SK-N-SH treated with all-trans-retinoic acid at 6 μM for 48 hours (cell line): ENCODE measurements around the gene ARHGAP45.

ENCODE experiments used
- ISL1 ChIP-seq: fragments of 250-450 bp; sonication (Bioruptor Pico); IDR thresholded peaks from 2 replicates; pipeline ENCODE4 v2.1.2; 2022; ENCODE audit warnings: mild to moderate bottlenecking, moderate library complexity
- ZFP3 ChIP-seq: fragments of 250-450 bp; sonication (Bioruptor Pico); IDR thresholded peaks from 2 replicates; pipeline ENCODE4 v1.5.0; 2020; ENCODE audit warnings: mild to moderate bottlenecking, moderate library complexity
- TF ChIP-seq, protein P1 (sequence below): fragments of 250-450 bp; sonication (Bioruptor Pico); IDR thresholded peaks from 2 replicates; pipeline ENCODE4 v1.8.0; 2020; ENCODE audit warnings: mild to moderate bottlenecking, moderate library complexity, borderline replicate concordance
- TF ChIP-seq, protein P2 (sequence below): fragments of 250-450 bp; sonication (Bioruptor Pico); IDR thresholded peaks from 2 replicates; pipeline ENCODE4 v1.5.1; 2021; ENCODE audit warnings: mild to moderate bottlenecking, moderate library complexity
- TF ChIP-seq, protein P3 (sequence below): fragments of 250-450 bp; sonication (Bioruptor Pico); IDR thresholded peaks from 2 replicates; pipeline ENCODE4 v1.8.0; 2021; ENCODE audit warnings: low read depth, mild to moderate bottlenecking, moderate library complexity, borderline replicate concordance

DNA sequence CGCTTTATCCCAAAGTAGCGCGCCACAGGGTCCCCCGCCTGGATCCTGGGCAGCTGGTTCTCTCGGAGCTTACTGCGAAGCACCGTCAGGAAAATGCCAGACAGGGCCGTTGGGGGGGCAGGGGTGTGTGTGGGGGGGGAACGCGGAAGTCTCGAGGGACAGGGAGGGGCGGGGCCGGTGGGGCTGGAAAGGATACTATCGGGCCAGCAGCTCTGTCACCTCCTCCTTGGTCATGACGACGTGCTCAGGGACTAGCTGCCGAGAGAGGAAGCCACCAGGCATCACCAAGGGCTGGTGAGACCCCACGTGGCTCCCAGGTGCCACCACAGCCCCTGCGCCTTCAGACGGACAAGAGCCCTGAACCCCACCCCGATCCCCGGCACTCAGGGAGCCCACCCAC, 22.9 kb downstream of the ARHGAP45 start:
- TF ChIP-seq, protein P1, sequence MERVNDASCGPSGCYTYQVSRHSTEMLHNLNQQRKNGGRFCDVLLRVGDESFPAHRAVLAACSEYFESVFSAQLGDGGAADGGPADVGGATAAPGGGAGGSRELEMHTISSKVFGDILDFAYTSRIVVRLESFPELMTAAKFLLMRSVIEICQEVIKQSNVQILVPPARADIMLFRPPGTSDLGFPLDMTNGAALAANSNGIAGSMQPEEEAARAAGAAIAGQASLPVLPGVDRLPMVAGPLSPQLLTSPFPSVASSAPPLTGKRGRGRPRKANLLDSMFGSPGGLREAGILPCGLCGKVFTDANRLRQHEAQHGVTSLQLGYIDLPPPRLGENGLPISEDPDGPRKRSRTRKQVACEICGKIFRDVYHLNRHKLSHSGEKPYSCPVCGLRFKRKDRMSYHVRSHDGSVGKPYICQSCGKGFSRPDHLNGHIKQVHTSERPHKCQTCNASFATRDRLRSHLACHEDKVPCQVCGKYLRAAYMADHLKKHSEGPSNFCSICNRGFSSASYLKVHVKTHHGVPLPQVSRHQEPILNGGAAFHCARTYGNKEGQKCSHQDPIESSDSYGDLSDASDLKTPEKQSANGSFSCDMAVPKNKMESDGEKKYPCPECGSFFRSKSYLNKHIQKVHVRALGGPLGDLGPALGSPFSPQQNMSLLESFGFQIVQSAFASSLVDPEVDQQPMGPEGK = no peak
- TF ChIP-seq, protein P2, sequence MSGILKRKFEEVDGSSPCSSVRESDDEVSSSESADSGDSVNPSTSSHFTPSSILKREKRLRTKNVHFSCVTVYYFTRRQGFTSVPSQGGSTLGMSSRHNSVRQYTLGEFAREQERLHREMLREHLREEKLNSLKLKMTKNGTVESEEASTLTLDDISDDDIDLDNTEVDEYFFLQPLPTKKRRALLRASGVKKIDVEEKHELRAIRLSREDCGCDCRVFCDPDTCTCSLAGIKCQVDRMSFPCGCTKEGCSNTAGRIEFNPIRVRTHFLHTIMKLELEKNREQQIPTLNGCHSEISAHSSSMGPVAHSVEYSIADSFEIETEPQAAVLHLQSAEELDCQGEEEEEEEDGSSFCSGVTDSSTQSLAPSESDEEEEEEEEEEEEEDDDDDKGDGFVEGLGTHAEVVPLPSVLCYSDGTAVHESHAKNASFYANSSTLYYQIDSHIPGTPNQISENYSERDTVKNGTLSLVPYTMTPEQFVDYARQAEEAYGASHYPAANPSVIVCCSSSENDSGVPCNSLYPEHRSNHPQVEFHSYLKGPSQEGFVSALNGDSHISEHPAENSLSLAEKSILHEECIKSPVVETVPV (CRISPR knock-in tag) = no peak
- TF ChIP-seq ZFP3 (no peak), ISL1 (no peak)
- TF ChIP-seq, protein P3, sequence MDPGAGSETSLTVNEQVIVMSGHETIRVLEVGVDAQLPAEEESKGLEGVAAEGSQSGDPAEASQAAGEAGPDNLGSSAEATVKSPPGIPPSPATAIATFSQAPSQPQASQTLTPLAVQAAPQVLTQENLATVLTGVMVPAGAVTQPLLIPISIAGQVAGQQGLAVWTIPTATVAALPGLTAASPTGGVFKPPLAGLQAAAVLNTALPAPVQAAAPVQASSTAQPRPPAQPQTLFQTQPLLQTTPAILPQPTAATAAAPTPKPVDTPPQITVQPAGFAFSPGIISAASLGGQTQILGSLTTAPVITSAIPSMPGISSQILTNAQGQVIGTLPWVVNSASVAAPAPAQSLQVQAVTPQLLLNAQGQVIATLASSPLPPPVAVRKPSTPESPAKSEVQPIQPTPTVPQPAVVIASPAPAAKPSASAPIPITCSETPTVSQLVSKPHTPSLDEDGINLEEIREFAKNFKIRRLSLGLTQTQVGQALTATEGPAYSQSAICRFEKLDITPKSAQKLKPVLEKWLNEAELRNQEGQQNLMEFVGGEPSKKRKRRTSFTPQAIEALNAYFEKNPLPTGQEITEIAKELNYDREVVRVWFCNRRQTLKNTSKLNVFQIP (CRISPR knock-in tag) = no peak
